ENCODE results near the gene GTF2F2. TPM values are rescaled to one million over a fixed set of nuclear protein-coding genes. Genes with fewer than 3 reads are reported as not detected.
"Not testable (repeated sequence)": the region's sequence is repeated elsewhere in the genome, so short reads cannot be mapped to it uniquely, and the experiment has no call there.

Gene GTF2F2
- polyA plus RNA-seq, 1 experiment, result 44.3 TPM

GRCh38 chr13:45292176-45292575 lies 171.9 kb downstream of the GTF2F2 start:
- DNase-seq (ENCODE audit: low read depth, low spot score), result no peak
- ChIA-PET POLR2A (no interaction called here), CTCF (interaction anchor here (1.0 to 3.1 kb wide), 4 partner anchors 11 to 246 kb away, joined by 3 to 18 read pairs (median 8); no protein-coding TSS in a partner anchor)
- H3K4me3 ChIP-seq (ENCODE audit: low read depth, low read length), result no peak overlapping the region
- H3K27ac ChIP-seq (ENCODE audit: low read depth, low read length), result no peak overlapping the region
- no peaks in the 10 kb centered on the region for H3K27me3 ChIP-seq (ENCODE audit: control insufficient read depth, insufficient read depth, low read length)
- no peaks in the 10 kb centered on the region for H3K9me3 ChIP-seq (ENCODE audit: control insufficient read depth, insufficient read depth, low read length)
- no peak for TF ChIP-seq CTCF (IDR thresholded peaks at IDR 0.05; ENCODE audit: low read depth, low read length)

- Histone ChIP-seq H3K4me3 (ENCODE audit: low read depth, low read length) (no peak overlapping the region), H3K27me3 (ENCODE audit: control insufficient read depth, insufficient read depth, low read length) (no peaks in the 10 kb centered on the region), H3K27ac (ENCODE audit: low read depth, low read length) (no peak overlapping the region), H3K9me3 (ENCODE audit: control insufficient read depth, insufficient read depth, low read length) (no peaks in the 10 kb centered on the region)
- ChIA-PET POLR2A (no interaction called here), CTCF (interaction anchor here (0.6 to 1.1 kb wide), 3 partner anchors 15 to 812 kb away, joined by 3 to 5 read pairs (median 4); no protein-coding TSS in a partner anchor)
- TF ChIP-seq CTCF (IDR thresholded peaks at IDR 0.05; ENCODE audit: low read depth, low read length), result no peak
- no peak for DNase-seq (ENCODE audit: low read depth, low spot score)
Observed at GRCh38 chr13:45295536-45295935, 175.2 kb downstream of the GTF2F2 start.

- TF ChIP-seq CTCF (IDR thresholded peaks at IDR 0.05; ENCODE audit: low read depth, low read length), result no peak
Observed at GRCh38 chr13:45296259-45296658, 175.9 kb downstream of the GTF2F2 start.

GRCh38 chr13:45297456-45298205 lies 177.3 kb downstream of the GTF2F2 start:
- Histone ChIP-seq H3K27me3 (ENCODE audit: control insufficient read depth, insufficient read depth, low read length) (no peaks in the 10 kb centered on the region), H3K27ac (ENCODE audit: low read depth, low read length) (no peak overlapping the region), H3K4me3 (ENCODE audit: low read depth, low read length) (no peak overlapping the region), H3K9me3 (ENCODE audit: control insufficient read depth, insufficient read depth, low read length) (no peaks in the 10 kb centered on the region)
- ChIA-PET POLR2A (no interaction called here), CTCF (interaction anchor here (0.8 to 2.9 kb wide), 3 partner anchors 12 to 251 kb away, joined by 3 to 17 read pairs (median 16); no protein-coding TSS in a partner anchor)
- DNase-seq (ENCODE audit: low read depth, low spot score), result no peak
- TF ChIP-seq CTCF (IDR thresholded peaks at IDR 0.05; ENCODE audit: low read depth, low read length), result no peak

More at GRCh38 chr13:45296259-45296658, 175.9 kb downstream of the GTF2F2 start:
- no peaks in the 10 kb centered on the region for H3K9me3 ChIP-seq (ENCODE audit: control insufficient read depth, insufficient read depth, low read length)
- no peak overlapping the region for H3K27ac ChIP-seq (ENCODE audit: low read depth, low read length)
- H3K27me3 ChIP-seq (ENCODE audit: control insufficient read depth, insufficient read depth, low read length), result no peaks in the 10 kb centered on the region
- DNase-seq (ENCODE audit: low read depth, low spot score), result no peak
- ChIA-PET CTCF (interaction anchor here (0.6 to 1.1 kb wide), 2 partner anchors 22 to 249 kb away, joined by 5 to 10 read pairs; no protein-coding TSS in a partner anchor), POLR2A (no interaction called here)
- H3K4me3 ChIP-seq (ENCODE audit: low read depth, low read length), result no peak overlapping the region

GRCh38 chr13:45298206-45298505 lies 177.8 kb downstream of the GTF2F2 start:
- POLR2A ChIA-PET, result no interaction called here
- Histone ChIP-seq H3K4me3 (ENCODE audit: low read depth, low read length) (no peak overlapping the region), H3K27ac (ENCODE audit: low read depth, low read length) (no peak overlapping the region), H3K9me3 (ENCODE audit: control insufficient read depth, insufficient read depth, low read length) (no peaks in the 10 kb centered on the region), H3K27me3 (ENCODE audit: control insufficient read depth, insufficient read depth, low read length) (no peaks in the 10 kb centered on the region)
- no peak for TF ChIP-seq CTCF (IDR thresholded peaks at IDR 0.05; ENCODE audit: low read depth, low read length)
- CTCF ChIA-PET, result interaction anchor here (0.8 to 2.9 kb wide), 3 partner anchors 11 to 251 kb away, joined by 3 to 17 read pairs (median 16); no protein-coding TSS in a partner anchor
- no peak for DNase-seq (ENCODE audit: low read depth, low spot score)

- H3K4me3 ChIP-seq (ENCODE audit: low read depth, low read length); POLR2A ChIA-PET; H3K27me3 ChIP-seq (ENCODE audit: control insufficient read depth, insufficient read depth, low read length); H3K27ac ChIP-seq (ENCODE audit: low read depth, low read length); DNase-seq (ENCODE audit: low read depth, low spot score); H3K9me3 ChIP-seq (ENCODE audit: control insufficient read depth, insufficient read depth, low read length): not testable (repeated sequence)
- CTCF ChIA-PET, result interaction anchor here (2.4 to 2.9 kb wide), 2 partner anchors 11 to 18 kb away, joined by 16 to 17 read pairs; no protein-coding TSS in a partner anchor
Observed at GRCh38 chr13:45298550-45298949, 178.2 kb downstream of the GTF2F2 start.
